HFFc6 (cell line): Measurements from ENCODE around the gene RIPOR3. TPM values are rescaled to one million over a fixed set of nuclear protein-coding genes. Genes with fewer than 3 reads are reported as not detected.
"Not testable (repeated sequence)": the region's sequence is repeated elsewhere in the genome, so short reads cannot be mapped to it uniquely, and the experiment has no call there.

Experiments used
- DNase-seq: peaks from one replicate; pipeline ENCODE4 v3.0.0-alpha.2; 2018
- H3K27ac Mint-ChIP-seq: 2 replicates; pipeline ENCODE4 v1.8.0; 2020; ENCODE audit warnings: mild to moderate bottlenecking, mixed read lengths
- H3K27me3 Mint-ChIP-seq: 2 replicates; pipeline ENCODE4 v1.8.0; 2021; ENCODE audit warnings: mild to moderate bottlenecking, moderate library complexity, mixed read lengths; ENCODE audit not compliant: insufficient read depth
- H3K36me3 Mint-ChIP-seq: 2 replicates; pipeline ENCODE4 v1.8.0; 2021; ENCODE audit warnings: low read depth, mixed read lengths
- H3K4me1 Mint-ChIP-seq: 2 replicates; pipeline ENCODE4 v1.8.0; 2020; ENCODE audit warnings: low read depth, mixed read lengths
- H3K4me3 Mint-ChIP-seq: 2 replicates; pipeline ENCODE4 v1.8.0; 2020; ENCODE audit warnings: mild to moderate bottlenecking, moderate library complexity, mixed read lengths
- H3K9me3 Mint-ChIP-seq: 2 replicates; pipeline ENCODE4 v1.8.0; 2020; ENCODE audit warnings: mild to moderate bottlenecking, mixed read lengths
- CTCF ChIP-seq: fragments of 200-600 bp; sonication (generic); IDR thresholded peaks from 2 replicates; pipeline ENCODE4 v1.5.0; 2021; ENCODE audit warnings: antibody characterized with exemption, mild to moderate bottlenecking
- total RNA-seq, 6 experiments: library from RNA; stranded (reverse); fragmentation: NEBNext Ultra II Directional; extraction: Animal tissue kit (Norgen Biotek cat#: 25700); gene quantifications; 2 replicates in 1 of 6; 3 replicates in 5 of 6; pipeline ENCODE4 v1.2.3, GENCODE V29; 2021

The RIPOR3 gene
- total RNA-seq, 6 experiments from 2014 or later, result 0.07 to 0.25 (median 0.11) TPM

GRCh38 chr20:50716518-50716917 lies 25.2 kb upstream of the RIPOR3 start:
- Mint-ChIP-seq H3K9me3 (no peaks in the 10 kb centered on the region), H3K4me1 (peaks cover 16% of the 10 kb centered on the region), H3K27me3 (peaks cover 3% of the 10 kb centered on the region), H3K4me3 (no peak overlapping the region), H3K36me3 (no peaks in the 10 kb centered on the region), H3K27ac (no peak overlapping the region)
- no peak for TF ChIP-seq CTCF
- DNase-seq, result no peak

- no peak for TF ChIP-seq CTCF
- no peaks in the 10 kb centered on the region for H3K9me3 Mint-ChIP-seq
- no peak overlapping the region for H3K4me3 Mint-ChIP-seq
- H3K27ac Mint-ChIP-seq, result no peak overlapping the region
- H3K4me1 Mint-ChIP-seq, result peaks cover 23% of the 10 kb centered on the region
- no peak for DNase-seq
- H3K36me3 Mint-ChIP-seq, result no peaks in the 10 kb centered on the region
- H3K27me3 Mint-ChIP-seq, result peaks cover 6% of the 10 kb centered on the region
Measured at GRCh38 chr20:50715694-50716093, 24.4 kb upstream of the RIPOR3 start.

- not testable (repeated sequence) for H3K4me3 Mint-ChIP-seq, H3K27me3 Mint-ChIP-seq, H3K36me3 Mint-ChIP-seq, DNase-seq, H3K9me3 Mint-ChIP-seq, H3K27ac Mint-ChIP-seq
- peaks cover 29% of the 10 kb centered on the region for H3K4me1 Mint-ChIP-seq
Measured at GRCh38 chr20:50714426-50714825, 23.1 kb upstream of the RIPOR3 start.

GRCh38 chr20:50713657-50714101 lies 22.3 kb upstream of the RIPOR3 start:
- no peaks in the 10 kb centered on the region for H3K9me3 Mint-ChIP-seq
- peak; percentile 40 for DNase-seq
- TF ChIP-seq CTCF, result peak; percentile 71
- no peak overlapping the region for H3K27ac Mint-ChIP-seq
- H3K36me3 Mint-ChIP-seq, result no peaks in the 10 kb centered on the region
- no peak overlapping the region for H3K4me3 Mint-ChIP-seq
- H3K4me1 Mint-ChIP-seq, result peaks cover 35% of the 10 kb centered on the region
- peaks cover 6% of the 10 kb centered on the region for H3K27me3 Mint-ChIP-seq

- Mint-ChIP-seq H3K27me3 (peaks cover 6% of the 10 kb centered on the region), H3K27ac (no peak overlapping the region), H3K36me3 (no peaks in the 10 kb centered on the region), H3K4me3 (no peak overlapping the region), H3K4me1 (peaks cover 30% of the 10 kb centered on the region), H3K9me3 (no peaks in the 10 kb centered on the region)
- TF ChIP-seq CTCF, result no peak
- no peak for DNase-seq
Measured at GRCh38 chr20:50712771-50713656, 21.7 kb upstream of the RIPOR3 start.

GRCh38 chr20:50711113-50711825 lies 19.9 kb upstream of the RIPOR3 start:
- DNase-seq, result no peak
- H3K9me3 Mint-ChIP-seq, result no peaks in the 10 kb centered on the region
- peaks cover 9% of the 10 kb centered on the region for H3K27me3 Mint-ChIP-seq
- TF ChIP-seq CTCF, result no peak
- H3K36me3 Mint-ChIP-seq, result no peaks in the 10 kb centered on the region
- no peak overlapping the region for H3K27ac Mint-ChIP-seq
- peaks cover 29% of the 10 kb centered on the region for H3K4me1 Mint-ChIP-seq
- no peak overlapping the region for H3K4me3 Mint-ChIP-seq
